PC-3 (cell line): ENCODE measurements around the gene RGS7. TPM values are rescaled to one million over a fixed set of nuclear protein-coding genes. Genes with fewer than 3 reads are reported as not detected.

ENCODE experiments used
- ATAC-seq: fragments of 200-7000 bp; cut with Tn5 transposase; 2 replicates; pipeline ENCODE4 v1.9.1; 2020; ENCODE audit warnings: mild to moderate bottlenecking, moderate library complexity
- BruUV-seq: library from RNA; stranded (reverse); fragments of 400-500 nt; replicated peaks from 2 replicates; lab custom pipeline; 2021; lab: Mats Ljungman, UMichigan
- CTCF ChIA-PET: fragments of 300-600 bp; sonication (Branson Sonifier 250); formaldehyde crosslinking; loops from one replicate; lab custom pipeline; 2022; ENCODE audit warnings: antibody characterized with exemption; lab: Charles Lee
- POLR2A ChIA-PET: fragments of 300-600 bp; sonication (Branson Sonifier 250); formaldehyde crosslinking; loops from one replicate; lab custom pipeline; 2022; ENCODE audit warnings: antibody characterized with exemption; ENCODE audit not compliant: unreplicated experiment; lab: Charles Lee
- DNase-seq: peaks from one replicate; pipeline ENCODE4 v3.0.0-alpha.2; 2015
- H2AFZ ChIP-seq: fragments of 300-600 bp; sonication (generic); 2 replicates; pipeline ENCODE4 v1.6.0; 2016; ENCODE audit warnings: antibody characterized with exemption, low read length
- H3F3A ChIP-seq: fragments of 300-600 bp; sonication (generic); one replicate; pipeline ENCODE4 v1.6.0; 2017; ENCODE audit warnings: antibody characterized with exemption, low read length, control low read depth, mild to moderate bottlenecking; ENCODE audit not compliant: unreplicated experiment
- H3K27ac ChIP-seq: fragments of 300-600 bp; sonication (generic); 2 replicates; pipeline ENCODE4 v1.5.1; 2016; ENCODE audit warnings: mild to moderate bottlenecking, low read length
- H3K27me3 ChIP-seq: fragments of 300-600 bp; sonication (generic); 2 replicates; pipeline ENCODE4 v1.6.1; 2016; ENCODE audit warnings: low read length, mixed read lengths
- H3K36me3 ChIP-seq: fragments of 300-600 bp; sonication (generic); 2 replicates; pipeline ENCODE4 v1.6.1; 2016; ENCODE audit warnings: low read depth, mixed run types, low read length, mixed read lengths
- H3K4me1 ChIP-seq: fragments of 300-600 bp; sonication (generic); 2 replicates; pipeline ENCODE4 v1.5.1; 2016; ENCODE audit warnings: low read length; ENCODE audit not compliant: insufficient read depth
- H3K4me2 ChIP-seq: fragments of 300-600 bp; sonication (generic); 2 replicates; pipeline ENCODE4 v1.6.0; 2016; ENCODE audit warnings: low read length
- H3K4me3 ChIP-seq: fragments of 300-600 bp; sonication (generic); 2 replicates; pipeline ENCODE4 v1.5.1; 2016; ENCODE audit warnings: mild to moderate bottlenecking, low read length, mixed read lengths
- H3K79me2 ChIP-seq: fragments of 300-600 bp; sonication (generic); 2 replicates; pipeline ENCODE4 v1.6.1; 2017; ENCODE audit warnings: low read length, mixed read lengths
- H3K9ac ChIP-seq: fragments of 300-600 bp; sonication (generic); 2 replicates; pipeline ENCODE4 v1.6.0; 2016; ENCODE audit warnings: mild to moderate bottlenecking, low read length
- H3K9me2 ChIP-seq: fragments of 300-600 bp; sonication (generic); replicated peaks from 2 replicates; pipeline ENCODE4 v1.6.1; 2016; ENCODE audit warnings: mixed run types, low read length, mixed read lengths
- H3K9me3 ChIP-seq: fragments of 300-600 bp; sonication (generic); 2 replicates; pipeline ENCODE4 v1.6.1; 2016; ENCODE audit warnings: low read length, mixed read lengths
- H4K20me1 ChIP-seq: fragments of 300-600 bp; sonication (generic); 2 replicates; pipeline ENCODE4 v1.6.1; 2016; ENCODE audit warnings: low read length, mixed read lengths
- CTCF ChIP-seq: fragments of 300-600 bp; sonication (generic); conservative IDR thresholded peaks from 2 replicates; pipeline ENCODE4 v1.5.1; 2017; ENCODE audit warnings: antibody characterized with exemption, low read depth, mild to moderate bottlenecking, low read length
- EZH2 ChIP-seq: fragments of 300-600 bp; sonication (generic); IDR thresholded peaks from one replicate; pipeline ENCODE4 v1.6.1; 2017; ENCODE audit warnings: antibody characterized with exemption, mild to moderate bottlenecking, low read length; ENCODE audit not compliant: unreplicated experiment
- EZH2phosphoT487 ChIP-seq: fragments of 300-600 bp; sonication (generic); IDR thresholded peaks from 2 replicates; pipeline ENCODE4 v1.6.1; 2018; ENCODE audit warnings: mild to moderate bottlenecking, antibody characterized with exemption, low read length, borderline replicate concordance
- intact Hi-C: fragments of 100-400 bp; cut with micrococcal nuclease; formaldehyde crosslinking; loops from 2 replicates; pipeline ENCODE4 v1.9.0; 2023
- total RNA-seq: library from RNA; depleted of rRNA; stranded (reverse); fragments of >200 nt; gene quantifications from 2 replicates; pipeline ENCODE4 v1.2.3, GENCODE V29; 2014

Gene RGS7
- total RNA-seq, 1 experiment from 2014 or later = 0.15 TPM

- intact Hi-C loops = no loop called here
- POLR2A ChIA-PET = no interaction called here
- no peaks in the 10 kb centered on the region for H3K36me3 ChIP-seq
- H4K20me1 ChIP-seq = 0 out of 2 replicates have a peak, but pooled peaks cover 4% of the 10 kb centered on the region
- H3K27ac ChIP-seq = no peak overlapping the region
- no peak overlapping the region for H3K4me2 ChIP-seq
- no TSS peak for BruUV-seq
- H3K27me3 ChIP-seq = peaks cover 97% of the 10 kb centered on the region
- TF ChIP-seq EZH2 = no peak
- DNase-seq = no peak
- ATAC-seq = no peak
- H2AFZ ChIP-seq = no peak overlapping the region
- no peaks in the 10 kb centered on the region for H3F3A ChIP-seq
- no peaks in the 10 kb centered on the region for H3K4me1 ChIP-seq
- H3K9me3 ChIP-seq = peaks cover 2% of the 10 kb centered on the region; the same call in 1 of the 2 replicates
- no peaks in the 10 kb centered on the region for H3K9me2 ChIP-seq
- no peak overlapping the region for H3K4me3 ChIP-seq
- no peaks in the 10 kb centered on the region for H3K79me2 ChIP-seq
- H3K9ac ChIP-seq = no peak overlapping the region
- CTCF ChIA-PET = no interaction called here
Observed at GRCh38 chr1:241101622-241102021, 255.4 kb downstream of the RGS7 start.

GRCh38 chr1:241097479-241097878 is 259.5 kb downstream of the RGS7 start:
- TF ChIP-seq EZH2 (no peak), EZH2phosphoT487 (no peak), CTCF (no peak)
- no peak overlapping the region for H3K4me3 ChIP-seq
- 0 out of 2 replicates have a peak, but pooled peaks cover 7% of the 10 kb centered on the region for H4K20me1 ChIP-seq
- no peak for DNase-seq
- no peak overlapping the region for H3K4me2 ChIP-seq
- ATAC-seq = no peak
- intact Hi-C loops = no loop called here
- H3K9me3 ChIP-seq = peaks cover 3% of the 10 kb centered on the region; the same call in 1 of the 2 replicates
- H3K27ac ChIP-seq = no peak overlapping the region
- no peaks in the 10 kb centered on the region for H3K36me3 ChIP-seq
- H3K9me2 ChIP-seq = no peaks in the 10 kb centered on the region
- H3K4me1 ChIP-seq = no peaks in the 10 kb centered on the region
- ChIA-PET POLR2A (no interaction called here), CTCF (no interaction called here)
- H2AFZ ChIP-seq = no peak overlapping the region
- peaks cover 94% of the 10 kb centered on the region for H3K27me3 ChIP-seq
- no peaks in the 10 kb centered on the region for H3K79me2 ChIP-seq
- no TSS peak for BruUV-seq
- no peaks in the 10 kb centered on the region for H3F3A ChIP-seq
- no peak overlapping the region for H3K9ac ChIP-seq

GRCh38 chr1:241096982-241097381 is 260.0 kb downstream of the RGS7 start:
- no peak overlapping the region for H3K4me2 ChIP-seq
- no peaks in the 10 kb centered on the region for H3F3A ChIP-seq
- no peak overlapping the region for H3K27ac ChIP-seq
- H4K20me1 ChIP-seq = 0 out of 2 replicates have a peak, but pooled peaks cover 7% of the 10 kb centered on the region
- DNase-seq = no peak
- H3K9me3 ChIP-seq = peaks cover 3% of the 10 kb centered on the region; the same call in 1 of the 2 replicates
- no peak overlapping the region for H3K4me3 ChIP-seq
- intact Hi-C loops = no loop called here
- H3K9me2 ChIP-seq = no peaks in the 10 kb centered on the region
- no peak overlapping the region for H3K9ac ChIP-seq
- H2AFZ ChIP-seq = no peak overlapping the region
- no peaks in the 10 kb centered on the region for H3K79me2 ChIP-seq
- H3K36me3 ChIP-seq = no peaks in the 10 kb centered on the region
- H3K27me3 ChIP-seq = peaks cover 94% of the 10 kb centered on the region
- H3K4me1 ChIP-seq = no peaks in the 10 kb centered on the region
- CTCF ChIA-PET = no interaction called here
- TF ChIP-seq CTCF (no peak), EZH2 (no peak), EZH2phosphoT487 (no peak)
- no TSS peak for BruUV-seq
- ATAC-seq = no peak
- POLR2A ChIA-PET = no interaction called here
